ENCODE results near the gene MAN1A1. TPM values are rescaled to one million over a fixed set of nuclear protein-coding genes. Genes with fewer than 3 reads are reported as not detected.
A peak's percentile ranks its signal among the peaks of the same experiment; 100 is the strongest.

Gene MAN1A1
- total RNA-seq, 1 donor from 2014 or later: 45.9 TPM

DNA sequence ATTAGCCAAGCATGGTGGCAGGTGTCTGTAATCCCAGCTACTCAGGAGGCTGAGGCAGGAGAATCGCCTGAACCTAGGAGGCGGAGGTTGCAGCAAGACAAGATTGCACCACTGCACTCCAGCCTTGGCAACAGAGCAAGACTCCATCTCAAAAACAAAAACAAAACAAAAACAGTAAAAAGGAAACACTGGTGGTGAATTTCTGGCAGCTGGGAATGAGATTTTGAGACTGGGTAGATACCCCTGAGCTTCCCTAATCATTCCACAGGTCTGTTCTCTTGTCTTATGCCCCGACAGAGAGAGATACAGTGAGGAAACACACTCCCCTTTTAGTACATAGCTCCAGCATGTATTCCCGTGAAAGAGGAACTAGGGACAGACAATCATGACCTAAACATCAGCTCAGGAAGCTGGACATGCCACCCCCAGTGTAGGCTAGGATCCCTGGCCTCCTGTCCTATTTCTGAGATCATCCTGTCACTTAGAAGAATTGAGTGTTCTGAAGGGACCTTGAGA lies 9.6 kb downstream of the MAN1A1 start:
- H3K27ac ChIP-seq (ENCODE audit: low read depth, low read length): peak overlapping the region; percentile 30
- no peaks in the 10 kb centered on the region for H3K36me3 ChIP-seq (ENCODE audit: control insufficient read depth in 3 of 3, insufficient read depth in 3 of 3, low read length in 3 of 3)
- H3K4me1 ChIP-seq (ENCODE audit: control insufficient read depth in 3 of 3, insufficient read depth in 3 of 3, low read length in 3 of 3): peaks cover 0 to 7% (median 4%) of the 10 kb centered on the region in 3 donors

DNA sequence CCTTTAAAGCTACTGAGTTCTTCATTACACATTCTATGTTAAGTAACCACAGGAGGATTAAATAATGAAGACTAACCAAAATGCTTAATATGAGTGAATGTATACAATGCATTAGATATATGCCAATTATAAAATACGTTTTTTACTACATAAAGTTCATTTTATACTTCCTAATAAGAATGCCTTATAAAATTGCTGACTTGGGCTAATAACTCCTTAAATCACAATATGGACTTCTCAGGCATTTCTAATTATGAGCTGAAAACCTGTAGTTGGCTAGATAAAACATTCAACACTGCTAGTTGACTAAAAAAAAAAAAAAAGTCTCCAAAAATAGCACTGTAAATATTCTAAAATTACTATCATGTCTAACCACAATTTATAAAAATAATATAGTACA lies 11.8 kb downstream of the MAN1A1 start:
- Histone ChIP-seq H3K4me3 (ENCODE audit: low read length in 3 of 3) (no peak overlapping the region), H3K9me3 (ENCODE audit: control insufficient read depth in 3 of 3, low read length in 3 of 3) (no peaks in the 10 kb centered on the region), H3K27me3 (ENCODE audit: control insufficient read depth in 3 of 3, insufficient read depth in 3 of 3, low read length in 3 of 3) (no peaks in the 10 kb centered on the region), H3K9ac (ENCODE audit: low read depth in 1 of 3, low read length in 3 of 3) (no peak overlapping the region), H3K36me3 (ENCODE audit: control insufficient read depth in 3 of 3, insufficient read depth in 3 of 3, low read length in 3 of 3) (no peaks in the 10 kb centered on the region), H3K27ac (ENCODE audit: low read depth, low read length) (no peak overlapping the region), H3K4me1 (ENCODE audit: control insufficient read depth in 3 of 3, insufficient read depth in 3 of 3, low read length in 3 of 3) (peaks cover 0 to 7% (median 4%) of the 10 kb centered on the region in 3 donors)

More for the DNA sequence above, 9.6 kb downstream of the MAN1A1 start:
- no peak overlapping the region for H3K4me3 ChIP-seq (ENCODE audit: low read length in 3 of 3)
- no peaks in the 10 kb centered on the region for H3K9me3 ChIP-seq (ENCODE audit: control insufficient read depth in 3 of 3, low read length in 3 of 3)
- H3K27me3 ChIP-seq (ENCODE audit: control insufficient read depth in 3 of 3, insufficient read depth in 3 of 3, low read length in 3 of 3): no peaks in the 10 kb centered on the region
- H3K9ac ChIP-seq (ENCODE audit: low read depth in 1 of 3, low read length in 3 of 3): no peak overlapping the region

DNA sequence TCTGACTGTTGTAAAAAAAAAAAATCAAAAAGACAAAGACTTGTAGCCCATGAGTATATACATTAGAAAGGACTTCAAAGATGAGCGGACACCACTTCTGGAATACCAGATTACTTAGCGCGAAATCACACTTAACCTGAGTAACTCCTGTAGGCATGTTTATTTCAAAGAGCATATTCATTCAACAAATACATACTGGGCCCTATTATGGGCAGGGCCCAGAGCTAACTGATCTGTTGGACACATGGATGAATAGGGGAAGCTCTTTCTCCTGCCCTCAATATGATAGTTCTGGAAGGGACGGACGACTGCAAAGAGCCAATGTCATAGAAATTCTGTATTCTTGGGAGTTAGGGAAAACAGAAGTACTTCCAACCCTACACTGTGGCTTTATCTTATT lies 12.3 kb downstream of the MAN1A1 start:
- Histone ChIP-seq H3K4me1 (ENCODE audit: control insufficient read depth in 3 of 3, insufficient read depth in 3 of 3, low read length in 3 of 3) (peaks cover 0 to 7% (median 4%) of the 10 kb centered on the region in 3 donors), H3K27me3 (ENCODE audit: control insufficient read depth in 3 of 3, insufficient read depth in 3 of 3, low read length in 3 of 3) (no peaks in the 10 kb centered on the region), H3K4me3 (ENCODE audit: low read length in 3 of 3) (no peak overlapping the region), H3K9ac (ENCODE audit: low read depth in 1 of 3, low read length in 3 of 3) (no peak overlapping the region), H3K9me3 (ENCODE audit: control insufficient read depth in 3 of 3, low read length in 3 of 3) (no peaks in the 10 kb centered on the region), H3K36me3 (ENCODE audit: control insufficient read depth in 3 of 3, insufficient read depth in 3 of 3, low read length in 3 of 3) (no peaks in the 10 kb centered on the region), H3K27ac (ENCODE audit: low read depth, low read length) (no peak overlapping the region)

DNA sequence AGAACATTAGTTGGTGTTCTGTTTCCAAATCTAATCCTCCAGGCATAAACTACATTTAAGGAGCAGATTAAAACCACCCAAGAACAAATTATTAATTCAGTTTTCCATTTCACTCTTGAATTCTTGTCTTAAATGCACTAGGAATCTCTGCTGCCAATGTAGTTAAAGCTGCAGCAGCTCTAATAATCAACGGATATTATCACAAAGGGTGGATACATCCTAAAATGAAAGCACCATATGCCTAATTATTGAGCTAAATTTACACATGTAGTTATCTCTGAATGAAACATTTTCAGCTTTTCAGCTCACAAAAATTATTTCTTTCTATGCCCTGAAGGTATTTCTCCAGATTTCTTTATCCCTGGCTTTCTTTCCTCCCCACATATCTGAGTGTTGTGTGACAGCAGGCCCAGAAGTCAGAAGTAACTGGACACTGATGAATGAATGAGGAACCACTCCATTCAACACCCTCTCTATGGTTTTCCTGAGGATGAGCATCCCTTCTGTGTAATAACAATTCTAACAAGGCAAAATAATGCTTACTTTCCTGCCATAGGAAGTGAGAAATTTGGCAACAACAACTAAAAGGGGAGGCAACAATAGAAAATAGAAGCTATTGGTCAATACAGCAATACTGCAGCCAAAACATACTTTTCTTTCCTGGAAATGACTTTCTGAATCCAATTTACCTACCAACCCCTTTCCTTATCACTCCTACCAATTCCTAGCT lies 14.9 kb downstream of the MAN1A1 start:
- H3K36me3 ChIP-seq (ENCODE audit: control insufficient read depth in 3 of 3, insufficient read depth in 3 of 3, low read length in 3 of 3): no peaks in the 10 kb centered on the region
- peak overlapping the region; percentile 64 for H3K27ac ChIP-seq (ENCODE audit: low read depth, low read length)

DNA sequence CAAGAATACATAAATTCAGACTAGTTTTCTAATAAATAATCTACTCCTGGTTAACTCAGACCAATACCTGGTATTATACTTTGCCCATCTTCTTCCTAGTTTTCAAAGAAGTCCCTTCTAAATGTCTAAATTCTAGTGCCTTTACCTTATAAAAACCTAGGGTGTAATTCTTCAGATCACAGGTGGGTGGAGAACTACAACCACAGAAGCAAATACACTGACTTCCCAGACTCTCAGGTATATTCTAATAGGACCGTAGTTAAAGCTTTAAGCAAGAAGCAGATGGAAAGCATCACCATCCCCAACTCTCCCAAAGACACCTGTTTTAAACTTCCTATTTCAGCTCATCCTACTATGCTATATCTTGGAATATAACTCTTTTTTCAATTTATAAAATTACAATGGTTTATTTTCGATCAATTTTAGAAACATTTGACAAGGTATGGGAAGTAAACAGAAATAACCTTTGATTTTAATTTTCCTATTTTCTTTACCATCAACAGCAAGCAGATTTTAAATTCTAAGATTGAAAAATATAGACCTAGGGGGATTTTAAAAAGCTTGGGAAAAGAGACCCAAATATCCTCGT lies 15.8 kb downstream of the MAN1A1 start:
- no peaks in the 10 kb centered on the region for H3K4me1 ChIP-seq (ENCODE audit: control insufficient read depth in 3 of 3, insufficient read depth in 3 of 3, low read length in 3 of 3)
- no peaks in the 10 kb centered on the region for H3K9me3 ChIP-seq (ENCODE audit: control insufficient read depth in 3 of 3, low read length in 3 of 3)
- no peaks in the 10 kb centered on the region for H3K27me3 ChIP-seq (ENCODE audit: control insufficient read depth in 3 of 3, insufficient read depth in 3 of 3, low read length in 3 of 3)
- no peaks in the 10 kb centered on the region for H3K36me3 ChIP-seq (ENCODE audit: control insufficient read depth in 3 of 3, insufficient read depth in 3 of 3, low read length in 3 of 3)
- H3K9ac ChIP-seq (ENCODE audit: low read depth in 1 of 3, low read length in 3 of 3): no peak overlapping the region
- H3K27ac ChIP-seq (ENCODE audit: low read depth, low read length): no peak overlapping the region
- no peak overlapping the region for H3K4me3 ChIP-seq (ENCODE audit: low read length in 3 of 3)

More for the DNA sequence above, 14.9 kb downstream of the MAN1A1 start:
- Histone ChIP-seq H3K4me3 (ENCODE audit: low read length in 3 of 3) (no peak overlapping the region), H3K9ac (ENCODE audit: low read depth in 1 of 3, low read length in 3 of 3) (no peak overlapping the region), H3K9me3 (ENCODE audit: control insufficient read depth in 3 of 3, low read length in 3 of 3) (no peaks in the 10 kb centered on the region), H3K27me3 (ENCODE audit: control insufficient read depth in 3 of 3, insufficient read depth in 3 of 3, low read length in 3 of 3) (no peaks in the 10 kb centered on the region), H3K4me1 (ENCODE audit: control insufficient read depth in 3 of 3, insufficient read depth in 3 of 3, low read length in 3 of 3) (no peaks in the 10 kb centered on the region)

DNA sequence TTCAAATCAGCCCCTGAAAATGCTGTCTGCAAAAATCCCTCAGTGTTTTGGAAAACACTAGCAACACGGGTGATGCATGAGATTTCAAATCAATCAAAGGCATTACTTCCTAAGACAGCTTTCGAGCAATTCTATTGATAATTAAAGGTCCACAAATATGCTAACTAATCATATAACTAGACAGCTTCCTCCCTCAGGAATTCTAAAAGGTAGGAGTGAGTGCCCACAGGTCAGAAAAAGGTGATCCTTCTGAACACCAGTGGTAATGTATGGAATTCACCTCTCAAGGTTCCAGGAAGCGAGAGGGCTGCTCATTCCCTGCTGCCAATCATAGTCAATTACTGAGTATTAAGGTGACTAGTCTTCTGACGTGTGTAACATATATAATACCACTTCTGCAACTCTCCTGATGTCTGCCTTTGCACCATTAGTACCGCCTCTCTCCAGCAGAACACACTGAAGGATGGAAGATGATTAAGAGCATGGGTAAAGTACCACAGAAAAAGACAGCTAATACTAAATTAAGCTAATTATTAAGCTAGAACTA lies 16.4 kb downstream of the MAN1A1 start:
- Histone ChIP-seq H3K4me1 (ENCODE audit: control insufficient read depth in 3 of 3, insufficient read depth in 3 of 3, low read length in 3 of 3) (no peaks in the 10 kb centered on the region), H3K9me3 (ENCODE audit: control insufficient read depth in 3 of 3, low read length in 3 of 3) (no peaks in the 10 kb centered on the region), H3K4me3 (ENCODE audit: low read length in 3 of 3) (no peak overlapping the region), H3K27ac (ENCODE audit: low read depth, low read length) (no peak overlapping the region), H3K9ac (ENCODE audit: low read depth in 1 of 3, low read length in 3 of 3) (no peak overlapping the region), H3K27me3 (ENCODE audit: control insufficient read depth in 3 of 3, insufficient read depth in 3 of 3, low read length in 3 of 3) (no peaks in the 10 kb centered on the region), H3K36me3 (ENCODE audit: control insufficient read depth in 3 of 3, insufficient read depth in 3 of 3, low read length in 3 of 3) (no peaks in the 10 kb centered on the region)

DNA sequence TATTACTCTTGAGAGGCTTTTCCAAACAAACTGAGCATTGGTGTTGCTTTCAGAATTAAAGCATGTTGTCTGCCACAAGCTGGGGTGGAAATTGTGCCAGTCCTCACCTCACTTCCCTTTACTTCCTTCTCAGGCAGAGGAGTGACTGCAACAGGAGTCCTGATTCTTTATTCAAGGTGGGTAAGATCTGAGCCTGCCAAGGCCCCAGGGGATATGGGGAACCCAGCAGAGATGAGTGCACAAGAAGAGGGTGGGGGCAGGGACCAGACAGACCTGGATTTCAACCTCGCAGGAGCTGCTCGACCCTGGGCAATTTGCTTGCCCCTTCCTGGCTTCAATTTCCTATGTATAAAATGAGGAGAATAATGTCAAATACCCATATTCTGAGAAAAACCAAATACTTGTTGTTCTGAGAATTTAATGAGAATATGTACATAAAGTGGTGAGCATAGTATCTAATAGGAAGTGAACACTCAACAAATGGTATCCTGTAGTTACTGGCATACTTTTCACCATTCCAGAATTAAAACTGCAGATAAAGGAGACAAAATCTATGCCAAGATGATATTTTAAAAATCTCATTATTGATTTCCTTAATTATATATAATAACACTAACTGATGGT lies 17.8 kb downstream of the MAN1A1 start:
- Histone ChIP-seq H3K27me3 (ENCODE audit: control insufficient read depth in 3 of 3, insufficient read depth in 3 of 3, low read length in 3 of 3) (no peaks in the 10 kb centered on the region), H3K27ac (ENCODE audit: low read depth, low read length) (no peak overlapping the region), H3K9ac (ENCODE audit: low read depth in 1 of 3, low read length in 3 of 3) (no peak overlapping the region), H3K4me1 (ENCODE audit: control insufficient read depth in 3 of 3, insufficient read depth in 3 of 3, low read length in 3 of 3) (no peaks in the 10 kb centered on the region), H3K4me3 (ENCODE audit: low read length in 3 of 3) (no peak overlapping the region), H3K36me3 (ENCODE audit: control insufficient read depth in 3 of 3, insufficient read depth in 3 of 3, low read length in 3 of 3) (peaks cover 0 to 3% (median 0%) of the 10 kb centered on the region in 3 donors), H3K9me3 (ENCODE audit: control insufficient read depth in 3 of 3, low read length in 3 of 3) (no peaks in the 10 kb centered on the region)

DNA sequence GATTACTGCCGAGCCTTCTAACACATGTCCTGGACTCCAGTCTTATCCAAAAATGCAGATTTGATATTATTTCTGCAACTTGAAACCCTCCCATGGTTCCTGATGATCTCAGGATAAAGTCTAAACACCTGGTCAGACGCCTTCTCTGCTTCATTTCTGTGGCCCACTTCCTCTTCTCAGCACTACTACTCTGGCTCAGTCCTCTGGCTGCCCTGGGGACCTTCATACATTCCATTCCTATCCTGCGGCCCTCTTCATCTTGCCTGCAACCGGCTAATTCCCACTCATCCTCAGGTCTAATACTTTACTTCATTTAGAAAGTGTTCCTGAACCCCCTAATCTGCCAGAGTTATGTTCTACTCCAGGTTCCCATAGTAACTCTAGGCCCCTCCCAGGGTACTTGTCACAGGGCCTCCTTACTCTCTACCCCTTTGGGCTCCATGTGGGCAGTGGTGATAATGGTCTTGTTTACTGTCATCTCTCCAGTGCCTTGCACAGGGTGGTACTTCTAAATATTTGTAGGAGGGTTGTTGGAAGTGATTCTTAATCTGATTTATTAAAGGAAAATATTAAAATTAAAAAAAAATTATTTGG lies 18.9 kb downstream of the MAN1A1 start:
- H3K27ac ChIP-seq (ENCODE audit: low read depth, low read length): no peak overlapping the region
- H3K9me3 ChIP-seq (ENCODE audit: control insufficient read depth in 3 of 3, low read length in 3 of 3): no peaks in the 10 kb centered on the region
- no peak overlapping the region for H3K4me3 ChIP-seq (ENCODE audit: low read length in 3 of 3)
- H3K27me3 ChIP-seq (ENCODE audit: control insufficient read depth in 3 of 3, insufficient read depth in 3 of 3, low read length in 3 of 3): no peaks in the 10 kb centered on the region
- no peaks in the 10 kb centered on the region for H3K4me1 ChIP-seq (ENCODE audit: control insufficient read depth in 3 of 3, insufficient read depth in 3 of 3, low read length in 3 of 3)
- peaks cover 0 to 3% (median 0%) of the 10 kb centered on the region in 3 donors for H3K36me3 ChIP-seq (ENCODE audit: control insufficient read depth in 3 of 3, insufficient read depth in 3 of 3, low read length in 3 of 3)
- no peak overlapping the region for H3K9ac ChIP-seq (ENCODE audit: low read depth in 1 of 3, low read length in 3 of 3)

DNA sequence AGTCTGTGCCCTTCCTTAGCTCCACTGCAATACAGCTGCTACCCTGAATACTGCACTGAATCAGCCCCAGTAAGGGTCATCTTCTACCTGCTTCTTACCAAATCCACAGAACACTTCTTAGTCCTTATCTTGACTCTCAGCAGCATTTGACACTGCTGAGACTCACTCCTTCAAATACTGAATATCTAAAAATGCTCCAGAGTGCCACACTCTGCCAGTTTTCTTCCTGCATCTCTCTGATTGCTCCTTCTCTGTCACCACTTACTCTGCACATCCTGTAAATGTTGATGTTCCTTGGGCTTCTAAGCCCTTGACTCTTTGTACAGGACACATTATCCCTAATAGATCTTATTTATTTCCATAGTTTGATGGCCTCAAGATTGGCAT lies 19.8 kb downstream of the MAN1A1 start:
- Histone ChIP-seq H3K4me3 (ENCODE audit: low read length in 3 of 3) (no peak overlapping the region), H3K9me3 (ENCODE audit: control insufficient read depth in 3 of 3, low read length in 3 of 3) (no peaks in the 10 kb centered on the region), H3K27me3 (ENCODE audit: control insufficient read depth in 3 of 3, insufficient read depth in 3 of 3, low read length in 3 of 3) (no peaks in the 10 kb centered on the region), H3K27ac (ENCODE audit: low read depth, low read length) (no peak overlapping the region), H3K4me1 (ENCODE audit: control insufficient read depth in 3 of 3, insufficient read depth in 3 of 3, low read length in 3 of 3) (no peaks in the 10 kb centered on the region), H3K36me3 (ENCODE audit: control insufficient read depth in 3 of 3, insufficient read depth in 3 of 3, low read length in 3 of 3) (peaks cover 0 to 3% (median 0%) of the 10 kb centered on the region in 3 donors), H3K9ac (ENCODE audit: low read depth in 1 of 3, low read length in 3 of 3) (no peak overlapping the region)
